ENCODE data around the gene KIRREL3. TPM values are rescaled to one million over a fixed set of nuclear protein-coding genes. Genes with fewer than 3 reads are reported as not detected.

KIRREL3 gene
- total RNA-seq, 1 experiment from 2014 or later: 2.2 TPM

- Histone ChIP-seq H3K27ac (no peak overlapping the region), H3K4me1 (replicated peaks; ENCODE audit: insufficient read depth) (peaks cover 12% of the 10 kb centered on the region; the same call in 1 of the 2 replicates), H2AFZ (no peak overlapping the region), H3K79me2 (ENCODE audit: low read depth) (no peaks in the 10 kb centered on the region), H3K4me2 (no peak overlapping the region), H4K20me1 (ENCODE audit: insufficient read depth) (no peaks in the 10 kb centered on the region), H3K9me2 (ENCODE audit: insufficient read depth) (no peaks in the 10 kb centered on the region), H3K36me3 (ENCODE audit: low read depth) (no peaks in the 10 kb centered on the region), H3K4me3 (no peak overlapping the region), H3K27me3 (ENCODE audit: insufficient read depth, low read depth) (no peaks in the 10 kb centered on the region; the same call in 1 of the 2 replicates), H3K9me3 (ENCODE audit: insufficient read depth, low read depth) (no peaks in the 10 kb centered on the region), H3F3A (ENCODE audit: insufficient read depth, low read depth) (no peaks in the 10 kb centered on the region)
- BruUV-seq (replicated peaks): no TSS peak
- ChIA-PET CTCF (no interaction called here), POLR2A (ENCODE audit: unreplicated experiment) (interaction anchor here (0.5 kb wide), 1 partner anchor 128 kb away, joined by 3 read pairs; the partner anchor contains the start of gene ST3GAL4)
- intact Hi-C loops (cut with micrococcal nuclease; ENCODE audit: unreplicated experiment): no loop called here
- no peak for DNase-seq
- no peak for TF ChIP-seq CTCF (conservative IDR thresholded peaks at IDR 0.05)
- TF ChIP-seq EZH2 (IDR thresholded peaks at IDR 0.05; ENCODE audit: low read depth): no peak
These were observed 516.9 kb downstream of the KIRREL3 start for GRCh38 chr11:126483621-126484195.

- intact Hi-C loops (cut with micrococcal nuclease; ENCODE audit: unreplicated experiment): no loop called here
- Histone ChIP-seq H3K4me3 (no peak overlapping the region), H4K20me1 (ENCODE audit: insufficient read depth) (no peaks in the 10 kb centered on the region), H2AFZ (no peak overlapping the region), H3K27me3 (ENCODE audit: insufficient read depth, low read depth) (no peaks in the 10 kb centered on the region; the same call in 1 of the 2 replicates), H3K27ac (no peak overlapping the region), H3K36me3 (ENCODE audit: low read depth) (no peaks in the 10 kb centered on the region), H3F3A (ENCODE audit: insufficient read depth, low read depth) (no peaks in the 10 kb centered on the region), H3K79me2 (ENCODE audit: low read depth) (no peaks in the 10 kb centered on the region), H3K9me3 (ENCODE audit: insufficient read depth, low read depth) (no peaks in the 10 kb centered on the region), H3K9me2 (ENCODE audit: insufficient read depth) (no peaks in the 10 kb centered on the region), H3K4me2 (no peak overlapping the region), H3K4me1 (replicated peaks; ENCODE audit: insufficient read depth) (peaks cover 12% of the 10 kb centered on the region; the same call in 1 of the 2 replicates)
- no peak for TF ChIP-seq CTCF (conservative IDR thresholded peaks at IDR 0.05)
- no peak for TF ChIP-seq EZH2 (IDR thresholded peaks at IDR 0.05; ENCODE audit: low read depth)
- CTCF ChIA-PET: no interaction called here
- POLR2A ChIA-PET (ENCODE audit: unreplicated experiment): no interaction called here
- no peak for DNase-seq
- BruUV-seq (replicated peaks): no TSS peak
These were observed 517.9 kb downstream of the KIRREL3 start for GRCh38 chr11:126482586-126483108.

- no peaks in the 10 kb centered on the region for H4K20me1 ChIP-seq (ENCODE audit: insufficient read depth)
- H3K4me1 ChIP-seq (replicated peaks; ENCODE audit: insufficient read depth): peaks cover 12% of the 10 kb centered on the region; the same call in 1 of the 2 replicates
- TF ChIP-seq CTCF (conservative IDR thresholded peaks at IDR 0.05) (no peak), EZH2 (IDR thresholded peaks at IDR 0.05; ENCODE audit: low read depth) (no peak)
- no peaks in the 10 kb centered on the region for H3F3A ChIP-seq (ENCODE audit: insufficient read depth, low read depth)
- H2AFZ ChIP-seq: no peak overlapping the region
- H3K27me3 ChIP-seq (ENCODE audit: insufficient read depth, low read depth): 0 out of 2 replicates have a peak, but pooled peaks cover 3% of the 10 kb centered on the region
- no peaks in the 10 kb centered on the region for H3K9me2 ChIP-seq (ENCODE audit: insufficient read depth)
- H3K27ac ChIP-seq: no peak overlapping the region
- intact Hi-C loops (cut with micrococcal nuclease; ENCODE audit: unreplicated experiment): no loop called here
- CTCF ChIA-PET: interaction anchor here (0.5 to 2.2 kb wide), 10 partner anchors 10 to 584 kb away, joined by 3 to 15 read pairs (median 3); partner anchors contain the start of gene DCPS
- H3K79me2 ChIP-seq (ENCODE audit: low read depth): no peaks in the 10 kb centered on the region
- POLR2A ChIA-PET (ENCODE audit: unreplicated experiment): no interaction called here
- no peaks in the 10 kb centered on the region for H3K9me3 ChIP-seq (ENCODE audit: insufficient read depth, low read depth)
- H3K4me3 ChIP-seq: no peak overlapping the region
- no TSS peak for BruUV-seq (replicated peaks)
- no peaks in the 10 kb centered on the region for H3K36me3 ChIP-seq (ENCODE audit: low read depth)
- no peak overlapping the region for H3K4me2 ChIP-seq
- DNase-seq: no peak
These were observed 519.3 kb downstream of the KIRREL3 start for GRCh38 chr11:126481303-126481680.
